GM19463 (cell line): Measurements from ENCODE around the gene GRHL1.

Experiments
- ATAC-seq: cut with Tn5 transposase; IDR thresholded peaks from one replicate; pipeline ENCODE4 v1.9.1; 2021; ENCODE audit warnings: mild to moderate bottlenecking, moderate library complexity; ENCODE audit not compliant: unreplicated experiment

The GRHL1 gene

DNA sequence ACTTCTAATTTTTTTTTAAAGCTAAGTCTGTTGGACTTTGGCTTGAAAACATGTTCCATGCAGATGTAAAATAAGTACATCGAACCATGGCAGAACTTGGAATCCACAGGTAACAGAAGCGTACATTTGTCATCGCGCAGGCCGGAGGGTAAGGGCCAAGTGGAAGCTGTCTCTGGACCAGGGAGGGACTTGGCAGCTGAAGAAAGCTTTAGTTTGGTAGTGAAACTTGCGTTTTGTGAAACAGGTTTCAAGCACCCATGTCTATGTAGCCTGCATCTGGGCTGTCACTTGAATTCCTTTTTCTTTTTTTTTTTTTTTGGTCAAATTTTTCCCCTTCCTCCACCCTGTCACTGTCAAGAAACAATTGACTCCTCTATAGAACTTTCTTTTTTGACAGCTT lies 20.4 kb downstream of the GRHL1 start:
- ATAC-seq: no peak

DNA sequence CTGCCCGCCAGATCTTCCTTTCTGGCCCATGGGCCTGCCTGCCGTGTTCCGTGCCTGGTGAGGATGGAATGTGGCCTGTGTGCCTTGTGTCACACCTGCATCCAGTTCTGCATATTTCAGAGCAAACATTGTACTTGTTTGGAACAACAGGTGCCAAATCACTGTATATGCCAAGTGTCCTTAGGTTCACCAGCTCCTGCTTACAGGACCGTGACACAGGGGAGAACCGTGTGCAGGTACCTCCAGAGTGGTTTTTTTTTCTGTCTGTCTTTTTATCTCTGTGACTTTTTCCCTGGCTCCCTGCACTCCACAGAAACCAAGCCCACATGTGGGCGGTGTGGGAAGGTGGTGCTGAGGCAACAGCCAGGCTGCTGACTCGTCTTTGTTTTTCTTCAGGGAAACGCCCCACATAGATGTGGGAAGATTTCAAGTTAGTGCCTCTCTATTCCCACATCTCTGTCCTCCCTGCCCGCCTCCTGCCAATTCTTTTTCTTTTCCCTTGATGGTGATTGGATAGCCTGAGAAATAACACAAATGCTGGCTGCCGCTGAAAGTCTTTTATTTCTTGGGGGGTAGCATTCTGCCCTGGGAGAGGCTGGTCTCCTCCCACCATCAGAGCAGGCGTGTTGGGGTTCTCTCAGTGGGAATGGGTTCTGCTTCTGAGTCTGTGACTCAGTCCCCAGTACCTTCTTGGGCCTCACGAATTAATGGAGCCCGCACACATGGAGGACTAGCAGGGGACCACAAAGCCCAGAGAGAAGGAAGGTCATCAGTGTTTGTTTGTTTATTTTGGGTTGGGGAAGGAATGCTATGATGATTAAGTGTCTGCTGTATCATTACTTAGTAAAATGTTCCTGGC lies 21.4 kb downstream of the GRHL1 start:
- ATAC-seq: no peak

DNA sequence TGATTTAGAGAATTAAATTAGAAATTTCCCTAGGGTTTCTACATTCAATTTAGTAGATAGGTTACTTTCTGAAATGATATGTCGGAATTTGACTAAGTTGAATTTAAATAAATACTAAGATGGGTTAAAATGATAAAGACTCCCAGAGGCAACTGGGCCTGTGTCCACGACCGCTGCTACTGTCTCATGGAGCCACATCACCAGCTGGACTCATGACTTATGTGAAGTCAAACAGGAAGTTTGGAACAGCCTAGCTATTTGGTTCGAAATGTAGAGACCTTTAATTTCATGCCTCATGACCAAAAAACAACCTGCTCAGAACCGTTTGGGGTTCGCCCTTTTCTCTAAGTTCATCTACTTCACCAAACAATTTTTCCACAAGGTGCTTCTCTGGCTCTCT lies 22.2 kb downstream of the GRHL1 start:
- no peak for ATAC-seq

DNA sequence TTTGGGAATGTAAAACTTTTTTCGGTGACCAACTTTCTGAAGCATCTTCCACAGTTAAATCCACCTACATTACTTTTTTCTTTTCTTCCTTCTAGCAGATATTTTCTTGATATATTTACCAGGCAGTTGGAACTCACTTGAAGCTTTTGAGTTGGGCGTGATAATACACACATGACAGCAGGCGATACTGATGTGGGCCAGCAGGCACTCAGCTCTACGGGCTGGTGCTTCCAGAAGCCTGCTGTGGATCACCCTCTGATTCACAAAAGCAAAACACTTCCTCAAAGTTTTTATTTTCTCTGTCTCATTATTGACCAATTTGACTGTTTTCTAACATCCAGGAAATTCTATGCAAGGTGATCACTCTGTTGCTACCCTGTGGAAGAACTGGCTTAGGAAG lies 22.9 kb downstream of the GRHL1 start:
- ATAC-seq: no peak

DNA sequence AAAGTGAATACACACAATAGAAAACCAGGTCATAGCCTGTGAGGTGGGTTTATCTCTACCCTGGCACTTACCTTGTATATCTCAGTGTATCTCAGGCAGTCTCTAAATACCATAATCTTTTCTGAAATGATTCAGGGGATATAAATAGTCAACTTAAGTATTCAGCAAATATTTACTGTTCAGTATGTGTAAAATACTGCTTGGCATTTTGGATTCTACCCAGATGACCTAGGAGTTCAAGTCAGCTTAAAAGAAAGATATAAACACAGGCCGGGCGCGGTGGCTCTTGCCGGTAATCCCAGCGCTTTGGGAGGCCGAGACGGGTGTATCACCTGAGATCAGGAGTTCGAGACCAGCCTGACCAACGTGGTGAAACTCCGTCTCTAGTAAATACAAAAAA lies 23.8 kb downstream of the GRHL1 start:
- ATAC-seq: no peak

DNA sequence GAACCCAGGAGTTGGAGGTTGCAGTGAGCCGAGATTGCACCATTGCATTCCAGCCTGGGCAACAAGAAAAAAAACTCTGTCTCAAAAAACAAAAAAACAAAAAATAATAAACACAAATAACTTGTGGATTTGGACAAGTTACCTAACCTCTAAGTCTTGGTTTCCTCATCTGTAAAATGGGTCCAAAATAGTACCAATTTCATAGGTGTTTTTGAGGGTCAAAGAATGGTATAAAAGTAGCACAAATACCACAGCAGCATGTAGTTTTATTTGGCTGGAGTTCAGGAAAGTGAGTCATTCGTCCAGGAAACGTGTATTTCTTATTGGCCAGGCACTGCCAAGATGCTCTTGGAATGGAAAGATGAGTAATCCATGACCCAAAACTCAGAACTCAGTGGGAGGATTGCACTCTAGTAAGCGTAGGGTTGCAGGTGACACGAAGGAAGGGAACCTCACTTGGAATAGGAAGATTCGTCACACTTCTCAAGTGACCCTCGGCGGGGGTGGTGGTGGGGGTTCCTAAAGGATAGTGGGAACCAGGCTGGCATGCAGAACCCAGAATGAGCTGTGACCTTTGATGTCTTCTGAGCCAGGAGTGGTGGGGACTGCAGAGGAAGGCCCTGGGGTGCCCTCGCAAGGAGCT lies 24.4 kb downstream of the GRHL1 start:
- no peak for ATAC-seq

DNA sequence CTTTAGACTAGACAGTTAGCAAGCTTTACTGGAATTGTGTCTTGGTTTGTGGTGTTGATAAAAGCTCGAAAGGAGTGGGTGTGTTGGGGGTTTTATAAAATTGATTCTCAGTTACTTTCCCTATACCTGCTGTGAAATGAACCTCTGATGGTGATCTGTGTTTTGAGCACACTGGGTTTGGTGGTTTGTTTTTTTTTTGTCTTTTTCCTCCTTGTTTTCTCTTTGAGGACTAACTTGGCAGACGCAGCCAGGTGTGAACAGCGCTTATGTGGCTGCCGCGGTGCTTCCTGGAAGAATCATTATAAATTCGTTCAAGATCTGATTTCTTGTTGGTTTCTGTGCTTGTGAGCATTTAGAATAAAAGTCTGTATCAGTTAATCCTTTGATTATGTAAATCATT lies 28.5 kb downstream of the GRHL1 start:
- no peak for ATAC-seq

DNA sequence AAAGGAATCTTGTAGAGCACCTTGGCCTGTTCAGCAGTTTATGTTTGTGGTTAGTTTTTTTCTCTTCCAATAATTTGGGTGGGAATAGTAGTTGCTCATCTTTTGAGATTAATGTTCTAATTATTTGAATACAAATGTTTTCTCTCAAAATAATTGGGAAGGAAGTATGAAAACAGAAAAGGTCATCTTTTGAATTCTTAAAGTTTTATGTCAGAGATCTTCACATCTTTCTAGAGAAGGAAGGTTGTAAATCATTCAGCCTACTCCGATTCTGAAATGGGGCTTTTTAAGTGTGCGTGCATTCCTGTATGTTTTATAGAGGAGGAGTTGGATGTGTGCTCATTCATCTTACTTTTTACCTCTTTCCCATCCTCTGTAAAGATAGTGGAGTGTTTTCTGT lies 29.0 kb downstream of the GRHL1 start:
- no peak for ATAC-seq

DNA sequence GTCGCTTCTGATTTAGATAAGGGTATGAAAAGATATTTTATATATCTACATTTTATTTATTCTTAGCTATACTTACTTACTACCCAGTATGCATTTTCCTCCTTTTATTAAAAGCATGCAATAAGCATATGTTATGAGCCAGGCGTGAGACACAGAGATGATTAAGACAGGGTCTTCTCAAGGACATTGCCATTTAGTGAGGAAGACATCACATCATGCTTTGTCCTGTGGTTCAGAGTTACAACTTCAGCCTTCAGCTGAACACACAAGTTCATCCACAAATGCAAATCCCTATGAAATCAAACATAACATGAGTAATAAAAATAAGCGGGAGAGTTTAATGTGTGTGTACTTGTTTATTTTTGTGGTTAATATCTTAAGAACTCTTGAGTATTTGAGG lies 30.2 kb downstream of the GRHL1 start:
- ATAC-seq: no peak

DNA sequence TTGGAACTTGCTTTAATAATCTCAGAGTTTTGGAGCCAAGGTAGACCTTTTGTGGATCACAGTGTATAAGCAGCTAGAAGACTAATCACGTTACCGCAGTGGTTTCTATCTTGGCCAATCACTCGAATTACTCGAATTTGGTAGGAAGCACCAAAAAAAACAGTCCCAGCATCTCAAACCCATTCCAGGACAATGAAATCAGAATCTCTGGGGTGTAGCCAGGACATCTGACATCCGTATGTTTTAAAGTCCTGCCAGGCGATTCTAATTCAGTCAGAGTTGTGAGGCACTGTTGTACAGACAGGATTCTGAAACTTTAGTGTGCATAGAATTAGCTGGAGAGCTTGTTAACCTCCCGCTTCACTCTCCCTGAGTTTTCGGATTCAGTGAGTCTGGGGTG lies 30.8 kb downstream of the GRHL1 start:
- no peak for ATAC-seq

DNA sequence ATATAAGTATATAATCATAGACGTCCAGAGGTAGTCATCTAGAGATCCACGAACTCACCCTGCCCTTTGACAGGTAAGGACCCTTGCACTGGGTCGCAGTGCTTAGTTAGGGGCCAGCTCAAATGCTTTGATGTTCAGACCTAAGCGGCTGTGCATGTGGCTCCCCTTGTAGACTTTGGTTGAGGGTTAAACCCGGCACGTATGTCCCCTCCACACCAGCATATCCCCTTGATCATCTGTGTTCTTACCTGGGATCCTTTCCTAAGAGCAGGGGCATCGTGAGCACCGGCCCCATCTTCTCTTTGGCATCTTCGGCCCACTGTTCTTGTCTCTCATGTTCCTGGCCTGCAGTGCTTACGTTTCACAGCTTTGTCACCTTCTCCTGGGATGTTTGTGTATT lies 31.4 kb downstream of the GRHL1 start:
- ATAC-seq: no peak

DNA sequence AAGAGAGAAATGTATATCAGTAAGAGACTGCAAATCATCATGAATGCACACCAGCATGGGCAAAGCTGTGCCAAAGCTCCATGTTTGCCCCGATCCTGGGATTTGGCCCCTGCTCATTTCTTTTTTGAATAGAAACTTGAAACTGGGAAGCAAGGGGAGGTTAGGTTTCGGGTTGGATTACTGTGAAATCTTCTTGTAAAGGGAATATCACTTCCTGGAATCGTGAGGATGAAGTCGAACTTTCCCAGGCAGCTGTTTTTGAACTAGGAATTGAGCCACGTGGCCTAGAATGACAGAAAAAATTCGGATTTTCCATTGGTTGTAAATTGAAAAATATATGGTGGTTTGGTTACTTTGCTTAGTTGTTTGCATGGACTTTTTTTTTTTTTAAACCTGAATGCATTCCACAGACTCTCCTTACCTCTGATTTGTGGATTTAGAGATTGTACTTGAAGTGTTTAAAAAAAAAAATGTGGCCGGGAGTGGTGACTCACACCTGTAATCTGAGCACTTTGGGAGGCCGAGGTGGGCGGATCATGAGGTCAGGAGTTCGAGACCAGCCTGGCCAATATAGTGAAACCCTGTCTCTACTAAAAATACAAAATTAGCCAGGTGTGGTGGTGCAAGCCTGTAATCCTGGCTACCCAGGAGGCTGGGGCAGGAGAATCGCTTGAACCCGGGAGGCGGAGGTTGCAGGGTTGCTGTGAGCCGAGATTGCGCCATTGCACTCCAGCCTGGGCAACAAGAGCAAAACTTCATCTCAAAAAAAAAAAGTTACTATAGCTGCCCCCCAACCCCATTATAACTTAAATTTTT lies 32.1 kb downstream of the GRHL1 start:
- ATAC-seq: no peak

DNA sequence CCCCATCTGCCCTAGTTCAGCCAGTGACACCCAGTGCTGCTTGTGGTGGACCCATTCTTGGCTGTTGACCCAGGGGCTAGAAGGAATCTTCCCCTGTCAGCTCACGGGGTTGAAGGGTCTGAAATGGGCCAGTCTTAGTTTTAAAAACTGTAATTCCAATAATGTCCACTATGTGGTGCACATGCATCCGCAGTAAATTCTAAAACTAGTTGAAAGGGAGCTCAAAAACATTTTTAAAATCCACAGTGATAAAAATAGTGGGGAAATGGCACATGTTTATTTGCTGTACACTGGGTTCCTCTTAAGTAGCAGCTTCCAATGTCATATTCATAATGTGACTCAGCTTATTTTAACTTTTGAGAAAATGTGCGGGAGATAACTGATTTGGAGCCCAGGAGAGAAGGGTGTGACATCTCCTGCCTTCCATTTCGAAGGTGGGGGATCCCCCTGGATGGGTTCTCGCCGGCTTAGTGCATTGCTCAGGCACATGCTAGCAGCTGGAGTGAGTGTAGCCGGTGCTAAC lies 32.8 kb downstream of the GRHL1 start:
- no peak for ATAC-seq

DNA sequence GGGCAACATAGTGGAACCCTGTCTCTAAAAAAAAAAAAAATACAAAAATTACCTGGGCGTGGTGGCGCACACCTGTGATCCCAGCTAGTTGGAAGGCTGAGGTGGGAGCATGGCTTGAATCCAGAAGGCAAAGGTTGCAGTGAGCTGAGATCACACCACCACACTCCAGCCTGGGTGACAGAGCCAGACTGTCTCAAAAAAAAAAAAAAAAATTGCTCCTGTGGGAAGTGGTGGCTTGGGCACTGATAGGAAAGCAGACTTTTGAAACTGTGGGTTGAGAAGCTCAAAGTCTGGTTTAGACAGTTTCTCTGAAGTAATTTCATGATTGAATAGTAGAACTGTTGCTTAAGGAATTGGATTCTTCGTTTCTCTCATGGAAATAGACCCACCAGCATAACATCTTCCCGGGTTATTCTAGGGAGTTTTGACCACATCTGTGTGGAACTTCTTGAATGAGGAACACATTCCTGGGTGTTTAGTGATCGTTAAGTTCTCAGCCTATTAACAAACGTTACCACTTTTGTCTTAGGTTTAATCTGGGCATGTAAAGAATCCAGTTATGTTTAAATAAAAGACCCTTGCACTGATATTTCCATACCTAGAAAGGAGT lies 33.5 kb downstream of the GRHL1 start:
- no peak for ATAC-seq

DNA sequence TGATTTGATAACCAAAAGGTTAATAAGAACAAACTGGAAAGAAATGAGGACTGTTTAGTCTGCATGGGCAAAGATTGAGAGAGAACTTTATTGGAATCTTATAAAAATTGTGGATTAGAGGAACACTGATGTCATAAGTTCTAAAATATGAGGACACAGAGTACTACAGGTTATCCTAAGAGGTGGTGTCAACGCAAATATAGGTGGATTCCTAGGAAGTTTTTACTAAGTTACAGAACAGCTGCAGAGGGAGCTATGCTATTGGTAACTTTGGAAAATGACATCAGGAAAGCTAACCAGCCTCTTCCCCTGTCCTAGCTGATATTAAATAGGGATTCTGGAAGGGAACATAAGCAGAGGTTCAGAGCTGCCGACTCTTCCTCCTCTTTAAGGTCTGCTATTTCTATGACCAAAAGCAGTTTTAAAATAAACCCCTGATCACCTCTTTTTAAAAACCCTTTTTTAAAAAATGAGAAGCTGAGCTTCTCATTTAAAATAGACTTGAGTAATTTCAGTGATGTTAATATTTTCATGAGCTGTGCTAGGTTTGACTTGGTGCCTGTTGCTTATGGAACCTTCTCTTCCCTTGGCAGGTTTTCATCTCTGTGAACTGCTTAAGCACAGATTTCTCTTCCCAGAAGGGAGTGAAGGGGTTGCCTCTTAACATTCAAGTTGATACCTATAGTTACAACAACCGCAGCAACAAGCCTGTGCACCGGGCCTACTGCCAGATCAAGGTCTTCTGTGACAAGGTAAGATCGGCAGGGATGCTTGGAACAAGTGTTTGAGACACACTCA lies 34.2 kb downstream of the GRHL1 start:
- ATAC-seq: no peak

DNA sequence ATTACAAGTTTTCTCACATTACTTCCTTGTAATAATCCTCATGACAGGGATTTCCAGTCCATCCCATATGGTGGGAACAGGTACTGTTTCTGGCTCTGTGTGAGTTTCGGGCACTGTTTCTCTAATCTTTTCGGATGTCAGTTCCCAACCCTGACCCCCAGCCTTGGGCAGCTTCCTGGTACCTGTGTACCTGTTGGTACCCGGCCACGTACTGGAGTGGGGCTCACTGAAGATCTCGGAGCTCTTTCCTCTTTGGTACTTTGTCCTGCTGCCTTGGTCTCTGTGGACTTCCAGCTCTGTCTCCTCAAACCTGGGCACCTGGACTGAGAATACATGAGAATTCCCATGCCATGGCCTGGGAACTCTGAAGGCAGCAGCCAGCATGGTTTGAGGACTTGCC lies 36.8 kb downstream of the GRHL1 start:
- no peak for ATAC-seq

DNA sequence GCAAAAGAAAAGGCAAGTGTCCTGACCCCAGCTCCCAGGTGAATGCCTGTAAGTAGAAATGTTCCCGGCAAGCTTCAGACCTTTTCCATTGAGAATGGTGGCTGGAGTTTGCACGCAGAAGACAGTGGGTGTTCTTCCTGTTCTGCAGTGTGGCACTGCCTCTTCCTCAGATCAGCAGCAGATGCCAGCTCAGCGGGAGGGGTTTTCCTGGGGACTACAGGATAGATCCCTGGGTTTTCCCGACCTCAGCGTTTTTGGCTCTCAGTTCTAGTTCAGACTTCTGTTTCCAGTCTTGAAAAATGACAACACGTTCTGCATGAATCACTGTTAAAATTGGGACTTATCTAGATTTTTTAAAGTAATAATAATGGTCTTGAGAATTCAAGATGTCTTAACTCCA lies 39.2 kb downstream of the GRHL1 start:
- no peak for ATAC-seq

DNA sequence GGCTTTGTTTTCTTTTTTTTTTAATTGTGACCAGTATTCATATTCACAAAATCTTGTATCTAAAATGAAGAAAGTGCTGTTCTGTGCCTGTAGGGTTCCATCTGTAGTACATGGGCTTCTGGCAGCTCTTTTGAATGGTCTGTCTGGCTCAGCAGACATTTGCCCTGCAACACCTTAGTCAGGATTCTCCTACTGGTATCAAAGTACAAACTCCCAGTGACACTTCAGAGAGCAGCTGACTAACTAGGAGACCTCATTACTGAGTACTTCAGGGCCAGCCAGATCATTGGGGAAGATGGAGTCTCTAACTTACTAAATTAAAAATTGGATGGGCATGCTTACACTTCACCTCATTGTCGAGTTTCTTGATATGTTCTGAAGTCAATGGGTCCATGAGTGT lies 39.7 kb downstream of the GRHL1 start:
- no peak for ATAC-seq

DNA sequence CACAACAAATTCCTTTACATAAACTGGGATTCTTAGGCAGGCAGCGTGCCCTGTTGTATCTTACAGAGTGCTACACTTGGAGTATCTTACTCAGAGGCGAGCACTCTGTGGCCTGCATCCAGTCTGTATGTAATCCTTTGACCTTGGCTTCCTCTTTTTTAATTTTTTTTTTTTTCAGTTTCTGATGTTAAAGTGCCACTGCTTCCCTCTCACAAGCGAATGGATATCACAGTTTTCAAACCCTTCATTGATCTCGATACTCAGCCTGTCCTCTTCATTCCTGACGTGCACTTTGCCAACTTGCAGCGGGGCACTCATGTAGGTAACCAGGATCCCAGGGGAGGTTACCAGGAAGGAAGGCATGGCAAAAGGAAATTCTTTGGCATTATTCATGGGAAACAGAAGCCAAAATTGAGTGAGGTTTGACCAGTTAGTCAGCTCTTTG lies 40.4 kb downstream of the GRHL1 start:
- no peak for ATAC-seq
